Stomach (tissue), 9 donors: ENCODE results near the gene MUS81. TPM values are rescaled to one million over a fixed set of nuclear protein-coding genes. Genes with fewer than 3 reads are reported as not detected.

Experiments
- DNase-seq, 2 donors: peaks; one replicate each; pipeline versions ENCODE4 v3.0.0 to v3.0.0-alpha.2; 2013 to 2019
- H3K27ac ChIP-seq, 5 donors: fragments of 200-600 bp in 4 of 5; sonication (generic) in 4 of 5; one replicate each; pipeline ENCODE4 v1.5.1; 2013 to 2019; ENCODE audit warnings: mild to moderate bottlenecking in 1 of 5, moderate library complexity in 1 of 5
- H3K27me3 ChIP-seq, 3 donors: fragments of 200-600 bp; sonication (generic); one replicate each; pipeline ENCODE4 v1.5.1; 2017 to 2019; ENCODE audit warnings: mixed run types in 1 of 3
- H3K36me3 ChIP-seq, 4 donors: fragments of 200-600 bp; sonication (generic); 1 replicate in 3 of 4; 2 replicates in 1 of 4; pipeline ENCODE4 v1.5.1; 2016 to 2019
- H3K4me1 ChIP-seq, 4 donors: fragments of 200-600 bp; sonication (generic); one replicate each; pipeline ENCODE4 v1.5.1; 2016 to 2019
- H3K4me3 ChIP-seq, 4 donors: fragments of 200-600 bp; sonication (generic) in 3 of 4; one replicate each; pipeline ENCODE4 v1.5.1; 2016 to 2019; ENCODE audit warnings: mild to moderate bottlenecking in 1 of 4
- H3K9me3 ChIP-seq, 4 donors: fragments of 200-600 bp; sonication (generic); one replicate each; pipeline ENCODE4 v1.5.1; 2016 to 2019
- EP300 ChIP-seq: sonication (generic); formaldehyde crosslinking; IDR thresholded peaks from one replicate; pipeline ENCODE4 v1.6.1; 2017; ENCODE audit warnings: antibody characterized with exemption
- POLR2A ChIP-seq, 4 donors: fragments of 450-650 bp; IDR thresholded peaks; one replicate each; pipeline ENCODE4 v1.6.1; 2016; ENCODE audit warnings: antibody characterized with exemption in 4 of 4, control low read depth in 2 of 4, mild to moderate bottlenecking in 1 of 4, moderate library complexity in 1 of 4
- POLR2AphosphoS5 ChIP-seq, 3 donors: sonication (generic); formaldehyde crosslinking; IDR thresholded peaks; one replicate each; pipeline ENCODE4 v1.6.1; 2016; ENCODE audit warnings: antibody characterized with exemption in 3 of 3
- WGBS, 5 donors: extraction: QIAGEN DNeasy Blood & Tissue Kit in 3 of 5; methylation state at CpG; one replicate each; pipeline versions ENCODE4 v1.1.5 to v1.1.7; 2013 to 2018; 5-methylcytosine and 5-hydroxymethylcytosine counted together
- intact Hi-C: fragments of 100-400 bp; cut with DNase I; formaldehyde crosslinking; loops from one replicate; pipeline ENCODE4 v1.15.1; 2023; ENCODE audit warnings: low total_unique reads
- polyA plus RNA-seq, 3 donors: library from polyadenylated mRNA; stranded (reverse); fragments of 200-250 nt; gene quantifications; one replicate each; pipeline ENCODE4 v1.2.3, GENCODE V29; 2013
- total RNA-seq, 5 donors: library from RNA; depleted of rRNA; stranded (reverse); fragments of >200 nt; gene quantifications; one replicate each; pipeline versions ENCODE4 v1.1.0 to v1.2.3, GENCODE V29; 2014 to 2016
- TF ChIP-seq, protein P1 (sequence below), 7 experiments: fragments of 450-650 bp in 4 of 7; fragments of 200-600 bp in 3 of 7; sonication (generic) in 3 of 7; IDR thresholded peaks; one replicate each; pipeline ENCODE4 v1.5.1; 2016 to 2019; ENCODE audit warnings: antibody characterized with exemption in 7 of 7, control low read depth in 2 of 7, mild to moderate bottlenecking in 1 of 7
- donor health status: healthy with polysubstance abuse.
- donor health status: Bipolar disorder and iron deficiency.
- donor health status: healthy.

MUS81 gene
- total and polyA plus RNA-seq, 8 donors = 26.4 to 162 (median 48.8) TPM

DNA sequence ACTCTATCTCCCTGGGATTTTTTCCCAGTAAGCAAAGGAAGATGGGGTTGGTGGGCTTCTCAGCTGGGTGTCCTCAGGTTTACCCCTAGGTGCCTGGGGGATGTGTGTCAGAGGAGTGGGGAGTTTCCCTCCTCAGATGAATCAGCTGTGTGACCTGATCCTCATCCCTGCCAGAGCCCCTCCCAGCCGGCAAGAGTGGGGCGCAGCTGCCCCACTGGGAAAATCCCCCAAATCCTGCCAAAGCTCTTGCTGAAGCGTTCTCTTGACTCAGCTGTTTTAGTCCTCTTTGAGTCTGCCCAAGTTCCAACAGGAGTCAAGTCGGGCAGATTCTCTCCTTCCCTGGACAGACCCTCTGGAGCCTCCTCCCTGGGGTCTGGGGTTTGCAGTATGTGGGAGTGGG, 52.6 kb downstream of the MUS81 start:
- Histone ChIP-seq H3K4me3 (no peak overlapping the region), H3K4me1 (peaks cover 40 to 55% (median 45%) of the 10 kb centered on the region in 4 donors), H3K9me3 (no peaks in the 10 kb centered on the region), H3K27ac (peak overlapping the region in 2 of 5 donors; percentile 26 to 29), H3K27me3 (no peaks in the 10 kb centered on the region), H3K36me3 (peaks cover 0 to 6% (median 0%) of the 10 kb centered on the region in 4 donors)
- 25 to 61% (median 51%) methylated on average over 4 of the region's 4 CpGs for WGBS, 5 donors
- intact Hi-C loops = no loop called here
- peak in 1 of 2 donors; percentile 29 for DNase-seq
- no peak for TF ChIP-seq POLR2A (IDR thresholded peaks at IDR 0.05)
- TF ChIP-seq, protein P1, sequence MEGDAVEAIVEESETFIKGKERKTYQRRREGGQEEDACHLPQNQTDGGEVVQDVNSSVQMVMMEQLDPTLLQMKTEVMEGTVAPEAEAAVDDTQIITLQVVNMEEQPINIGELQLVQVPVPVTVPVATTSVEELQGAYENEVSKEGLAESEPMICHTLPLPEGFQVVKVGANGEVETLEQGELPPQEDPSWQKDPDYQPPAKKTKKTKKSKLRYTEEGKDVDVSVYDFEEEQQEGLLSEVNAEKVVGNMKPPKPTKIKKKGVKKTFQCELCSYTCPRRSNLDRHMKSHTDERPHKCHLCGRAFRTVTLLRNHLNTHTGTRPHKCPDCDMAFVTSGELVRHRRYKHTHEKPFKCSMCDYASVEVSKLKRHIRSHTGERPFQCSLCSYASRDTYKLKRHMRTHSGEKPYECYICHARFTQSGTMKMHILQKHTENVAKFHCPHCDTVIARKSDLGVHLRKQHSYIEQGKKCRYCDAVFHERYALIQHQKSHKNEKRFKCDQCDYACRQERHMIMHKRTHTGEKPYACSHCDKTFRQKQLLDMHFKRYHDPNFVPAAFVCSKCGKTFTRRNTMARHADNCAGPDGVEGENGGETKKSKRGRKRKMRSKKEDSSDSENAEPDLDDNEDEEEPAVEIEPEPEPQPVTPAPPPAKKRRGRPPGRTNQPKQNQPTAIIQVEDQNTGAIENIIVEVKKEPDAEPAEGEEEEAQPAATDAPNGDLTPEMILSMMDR (IDR thresholded peaks at IDR 0.05) = no peak
- TF ChIP-seq EP300 = no peak
- TF ChIP-seq POLR2AphosphoS5 (IDR thresholded peaks at IDR 0.05) = no peak

DNA sequence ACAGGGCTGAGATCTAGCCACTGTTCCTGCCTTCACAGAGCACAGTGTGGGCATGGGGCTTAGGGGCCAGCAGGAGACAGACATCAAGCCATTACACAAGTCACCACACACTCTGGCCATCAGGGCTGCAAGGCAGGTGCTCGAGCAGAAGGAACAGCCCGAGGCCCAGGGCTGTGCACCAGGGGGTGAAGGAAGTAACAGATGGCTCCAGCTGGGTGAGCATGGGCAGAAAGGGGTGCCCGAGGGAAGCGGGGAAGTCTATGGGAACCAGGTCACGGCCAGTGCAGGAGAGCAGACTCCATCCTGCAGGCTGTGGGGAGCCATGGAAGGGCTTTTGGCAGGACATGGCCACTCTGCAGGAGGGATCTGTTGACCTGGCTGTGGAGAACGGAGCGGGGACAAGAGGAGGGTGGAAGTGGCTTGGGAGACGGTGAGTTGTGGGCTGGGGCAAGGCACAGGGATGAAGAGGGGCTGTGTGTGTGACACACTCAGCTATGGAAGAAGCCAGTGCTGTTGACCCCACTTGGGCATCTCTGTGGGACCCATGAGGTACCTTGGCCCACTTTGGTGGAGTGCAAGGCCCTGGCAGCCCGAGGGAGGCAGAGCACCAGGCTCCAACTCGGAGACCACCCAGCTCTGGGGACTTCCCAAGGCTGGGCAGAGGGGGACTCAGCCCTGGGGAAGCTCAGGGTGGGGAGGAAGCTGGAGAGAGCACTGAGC, 55.0 kb downstream of the MUS81 start:
- WGBS, 5 donors = 49 to 69% (median 61%) methylated on average over 10 of the region's 10 CpGs
- Histone ChIP-seq H3K36me3 (peaks cover 0 to 6% (median 0%) of the 10 kb centered on the region in 4 donors), H3K9me3 (no peaks in the 10 kb centered on the region), H3K27ac (peak overlapping the region; percentile 61 to 98 (median 97)), H3K27me3 (no peaks in the 10 kb centered on the region), H3K4me3 (no peak overlapping the region), H3K4me1 (peaks cover 51 to 65% (median 54%) of the 10 kb centered on the region in 4 donors)
- TF ChIP-seq POLR2A (IDR thresholded peaks at IDR 0.05) (no peak), EP300 (no peak), POLR2AphosphoS5 (IDR thresholded peaks at IDR 0.05) (no peak)
- TF ChIP-seq, protein P1 (IDR thresholded peaks at IDR 0.05) = no peak
- DNase-seq = no peak
- intact Hi-C loops = no loop called here

DNA sequence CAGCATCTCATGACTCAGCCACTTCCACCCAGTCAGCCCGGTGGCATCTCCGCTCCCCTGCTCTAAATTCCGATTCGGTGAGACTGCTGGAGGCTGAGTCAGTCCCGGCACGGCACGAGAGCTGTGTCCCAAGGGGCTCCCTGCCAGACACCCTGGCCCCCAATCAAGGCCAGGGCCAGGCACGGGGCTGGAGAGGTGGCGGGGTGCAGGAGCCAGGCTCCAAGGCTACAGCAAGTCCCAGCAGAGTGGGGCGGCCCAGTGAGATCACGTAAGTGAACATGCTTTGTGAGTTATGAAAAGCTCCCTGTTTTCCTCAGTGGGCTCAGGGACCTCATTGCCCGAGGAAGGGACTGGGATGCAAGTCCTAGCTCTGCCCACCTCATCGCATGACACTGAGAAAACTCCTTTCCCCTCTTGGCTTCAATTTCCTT, 55.6 kb downstream of the MUS81 start:
- Histone ChIP-seq H3K36me3 (peaks cover 0 to 8% (median under 1%) of the 10 kb centered on the region in 4 donors), H3K9me3 (no peaks in the 10 kb centered on the region), H3K27me3 (no peaks in the 10 kb centered on the region), H3K4me1 (peaks cover 57 to 71% (median 60%) of the 10 kb centered on the region in 4 donors), H3K4me3 (peak overlapping the region in 1 of 4 donors; percentile 4), H3K27ac (peak overlapping the region; percentile 61 to 98 (median 97))
- 29 to 53% (median 47%) methylated on average over 5 to 13 of the region's 13 CpGs for WGBS, 5 donors
- peak; percentile 55 to 59 for DNase-seq
- TF ChIP-seq, protein P1 (IDR thresholded peaks at IDR 0.05) = no peak
- TF ChIP-seq EP300 = peak; percentile 33
- no peak for TF ChIP-seq POLR2A (IDR thresholded peaks at IDR 0.05)
- peak; percentile 50 to 82 (median 81) for TF ChIP-seq POLR2AphosphoS5 (IDR thresholded peaks at IDR 0.05)
- intact Hi-C loops = no loop called here

Other genes with a start within 250 kb of the MUS81 start
- 100 to 1,000 TPM in 1 of 5 donors, 10 to 100 TPM in 4; 37.6 to 118 (median 63.6) TPM for gene MAP3K11, start 246.2 kb upstream of the MUS81 start, total RNA-seq
- 10 to 100 TPM; 31.0 to 62.9 (median 44.8) TPM for gene MAP3K11, start 246.2 kb upstream of the MUS81 start, polyA plus RNA-seq
- gene PCNX3, start 244.7 kb upstream of the MUS81 start, total RNA-seq = 10 to 100 TPM in 4 of 5 donors, 1 to 10 TPM in 1; 9.7 to 76.2 (median 40.3) TPM
- 10 to 100 TPM in 1 of 3 donors, 1 to 10 TPM in 2; 4.6 to 11.0 (median 6.8) TPM for gene PCNX3, start 244.7 kb upstream of the MUS81 start, polyA plus RNA-seq
- 10 to 100 TPM; 13.2 to 47.5 (median 33.8) TPM for gene SIPA1, start 222.3 kb upstream of the MUS81 start, total RNA-seq
- 10 to 100 TPM; 59.9 to 80.4 (median 67.6) TPM for gene SIPA1, start 222.3 kb upstream of the MUS81 start, polyA plus RNA-seq
- 10 to 100 TPM; 27.4 to 68.8 (median 54.0) TPM for gene RELA, start 197.5 kb upstream of the MUS81 start, total RNA-seq
- gene RELA, start 197.5 kb upstream of the MUS81 start, polyA plus RNA-seq = 10 to 100 TPM; 37.9 to 56.8 (median 39.2) TPM
- gene KAT5, start 148.2 kb upstream of the MUS81 start, total RNA-seq = 10 to 100 TPM; 13.3 to 99.1 (median 58.7) TPM
- 10 to 100 TPM; 51.5 to 76.8 (median 53.5) TPM for gene KAT5, start 148.2 kb upstream of the MUS81 start, polyA plus RNA-seq
- gene RNASEH2C, start 139.6 kb upstream of the MUS81 start, total RNA-seq = 100 to 1,000 TPM in 1 of 5 donors, 10 to 100 TPM in 4; 14.1 to 171 (median 49.0) TPM
- gene RNASEH2C, start 139.6 kb upstream of the MUS81 start, polyA plus RNA-seq = 10 to 100 TPM; 69.2 to 86.4 (median 83.9) TPM
- gene AP5B1, start 79.5 kb upstream of the MUS81 start, total RNA-seq = 10 to 100 TPM in 4 of 5 donors, 1 to 10 TPM in 1; 7.3 to 44.9 (median 19.6) TPM
- 1 to 10 TPM; 3.6 to 5.1 (median 3.7) TPM for gene AP5B1, start 79.5 kb upstream of the MUS81 start, polyA plus RNA-seq
- 100 to 1,000 TPM in 1 of 5 donors, 10 to 100 TPM in 1, 1 to 10 TPM in 2, not detected in 1; 1.2 to 120 (median 9.9) TPM for gene OVOL1, start 73.4 kb upstream of the MUS81 start, total RNA-seq
- gene OVOL1, start 73.4 kb upstream of the MUS81 start, polyA plus RNA-seq = 1 to 10 TPM in 2 of 3 donors, under 1 TPM in 1; 0.92 to 7.8 (median 1.3) TPM
- 1 to 10 TPM in 2 of 5 donors, under 1 TPM in 1, not detected in 2; 0.29 to 1.4 (median 1.3) TPM for gene SNX32, start 26.5 kb upstream of the MUS81 start, total RNA-seq
- under 1 TPM; 0.25 to 0.90 (median 0.61) TPM for gene SNX32, start 26.5 kb upstream of the MUS81 start, polyA plus RNA-seq
- 1,000 to 10,000 TPM in 1 of 5 donors, 100 to 1,000 TPM in 4; 389 to 1,430 (median 677) TPM for gene CFL1, start 2.3 kb upstream of the MUS81 start, total RNA-seq
- gene CFL1, start 2.3 kb upstream of the MUS81 start, polyA plus RNA-seq = 100 to 1,000 TPM; 534 to 874 (median 658) TPM
- gene EFEMP2, start 12.4 kb downstream of the MUS81 start, total RNA-seq = 10 to 100 TPM; 21.0 to 34.4 (median 23.3) TPM
- gene EFEMP2, start 12.4 kb downstream of the MUS81 start, polyA plus RNA-seq = 10 to 100 TPM; 31.8 to 37.9 (median 36.0) TPM
- 1 to 10 TPM in 2 of 5 donors, under 1 TPM in 1, not detected in 2; 0.58 to 2.2 (median 1.1) TPM for gene CTSW, start 19.4 kb downstream of the MUS81 start, total RNA-seq
- 1 to 10 TPM in 2 of 3 donors, under 1 TPM in 1; 0.43 to 2.7 (median 1.6) TPM for gene CTSW, start 19.4 kb downstream of the MUS81 start, polyA plus RNA-seq
- gene FIBP, start 28.0 kb downstream of the MUS81 start, total RNA-seq = 100 to 1,000 TPM in 2 of 5 donors, 10 to 100 TPM in 3; 25.4 to 488 (median 74.3) TPM
- 10 to 100 TPM; 45.2 to 76.5 (median 66.0) TPM for gene FIBP, start 28.0 kb downstream of the MUS81 start, polyA plus RNA-seq
- gene CCDC85B, start 30.2 kb downstream of the MUS81 start, total RNA-seq = 10 to 100 TPM in 4 of 5 donors, 1 to 10 TPM in 1; 7.0 to 68.9 (median 20.6) TPM
- gene CCDC85B, start 30.2 kb downstream of the MUS81 start, polyA plus RNA-seq = 10 to 100 TPM; 25.1 to 50.4 (median 42.5) TPM
- 10 to 100 TPM in 1 of 5 donors, 1 to 10 TPM in 2, not detected in 2; 1.7 to 43.3 (median 1.9) TPM for gene FOSL1, start 40.0 kb downstream of the MUS81 start, total RNA-seq
- 10 to 100 TPM in 2 of 3 donors, 1 to 10 TPM in 1; 7.0 to 14.7 (median 14.1) TPM for gene FOSL1, start 40.0 kb downstream of the MUS81 start, polyA plus RNA-seq
- 10 to 100 TPM in 3 of 5 donors, 1 to 10 TPM in 2; 3.1 to 16.8 (median 10.1) TPM for gene C11orf68, start 58.6 kb downstream of the MUS81 start, total RNA-seq
- 10 to 100 TPM; 26.9 to 31.3 (median 29.6) TPM for gene C11orf68, start 58.6 kb downstream of the MUS81 start, polyA plus RNA-seq
- 100 to 1,000 TPM in 1 of 5 donors, 10 to 100 TPM in 4; 13.3 to 133 (median 49.2) TPM for gene DRAP1, start 59.0 kb downstream of the MUS81 start, total RNA-seq
- 10 to 100 TPM; 64.0 to 89.2 (median 77.9) TPM for gene DRAP1, start 59.0 kb downstream of the MUS81 start, polyA plus RNA-seq
- not detected for gene TSGA10IP, start 85.0 kb downstream of the MUS81 start, total RNA-seq
- gene TSGA10IP, start 85.0 kb downstream of the MUS81 start, polyA plus RNA-seq = not detected
- 100 to 1,000 TPM in 2 of 5 donors, 10 to 100 TPM in 3; 26.1 to 278 (median 38.4) TPM for gene SART1, start 101.3 kb downstream of the MUS81 start, total RNA-seq
- gene SART1, start 101.3 kb downstream of the MUS81 start, polyA plus RNA-seq = 10 to 100 TPM; 76.1 to 93.2 (median 88.9) TPM
- 10 to 100 TPM in 2 of 5 donors, 1 to 10 TPM in 2, not detected in 1; 3.8 to 26.1 (median 12.9) TPM for gene EIF1AD, start 141.7 kb downstream of the MUS81 start, total RNA-seq
- 10 to 100 TPM; 10.5 to 13.6 (median 13.1) TPM for gene EIF1AD, start 141.7 kb downstream of the MUS81 start, polyA plus RNA-seq
- gene BANF1, start 142.1 kb downstream of the MUS81 start, total RNA-seq = 10 to 100 TPM; 12.3 to 58.4 (median 27.2) TPM
- gene BANF1, start 142.1 kb downstream of the MUS81 start, polyA plus RNA-seq = 100 to 1,000 TPM; 150 to 207 (median 180) TPM
- 10 to 100 TPM in 1 of 5 donors, not detected in 4; 47.8 TPM for gene CST6, start 151.6 kb downstream of the MUS81 start, total RNA-seq
- gene CST6, start 151.6 kb downstream of the MUS81 start, polyA plus RNA-seq = 1 to 10 TPM in 1 of 3 donors, under 1 TPM in 1, not detected in 1; 0.50 to 6.6 TPM
- gene CATSPER1, start 166.0 kb downstream of the MUS81 start, total RNA-seq = not detected
- 1 to 10 TPM in 1 of 3 donors, under 1 TPM in 2; 0.08 to 1.4 (median 0.68) TPM for gene CATSPER1, start 166.0 kb downstream of the MUS81 start, polyA plus RNA-seq
- gene GAL3ST3, start 188.7 kb downstream of the MUS81 start, total RNA-seq = not detected
- not detected for gene GAL3ST3, start 188.7 kb downstream of the MUS81 start, polyA plus RNA-seq
- gene SF3B2, start 191.9 kb downstream of the MUS81 start, total RNA-seq = 100 to 1,000 TPM in 4 of 5 donors, 10 to 100 TPM in 1; 52.7 to 366 (median 164) TPM
- gene SF3B2, start 191.9 kb downstream of the MUS81 start, polyA plus RNA-seq = 100 to 1,000 TPM in 1 of 3 donors, 10 to 100 TPM in 2; 71.4 to 110 (median 99.9) TPM
- 100 to 1,000 TPM in 2 of 5 donors, 10 to 100 TPM in 3; 47.0 to 269 (median 57.4) TPM for gene PACS1, start 209.8 kb downstream of the MUS81 start, total RNA-seq
- gene PACS1, start 209.8 kb downstream of the MUS81 start, polyA plus RNA-seq = 10 to 100 TPM; 14.7 to 24.3 (median 18.2) TPM